Activated T-cell treated with anti-CD3 and anti-CD28 coated beads, Interleukin-2, amount 50 U/mL, for 48 hours (primary cell): ENCODE results near the gene AFTPH.
A peak's percentile ranks its signal among the peaks of the same experiment; 100 is the strongest.

ENCODE experiments used
- DNase-seq, 2 experiments: peaks; one replicate each; pipeline ENCODE4 v3.0.0-alpha.2; 2020

AFTPH gene

GRCh38 chr2:64593035-64593655 lies 69.0 kb downstream of the AFTPH start:
- DNase-seq: no peak

- DNase-seq: no peak
These were observed 70.3 kb downstream of the AFTPH start for GRCh38 chr2:64594226-64594989.

- no peak for DNase-seq
These were observed 71.5 kb downstream of the AFTPH start for GRCh38 chr2:64595397-64596176.

- DNase-seq: no peak
These were observed 74.1 kb downstream of the AFTPH start for GRCh38 chr2:64598226-64598625.

- DNase-seq: no peak
These were observed 75.3 kb downstream of the AFTPH start for GRCh38 chr2:64599469-64599868.

GRCh38 chr2:64601034-64601754 lies 77.1 kb downstream of the AFTPH start:
- DNase-seq: no peak

- no peak for DNase-seq
These were observed 77.8 kb downstream of the AFTPH start for GRCh38 chr2:64601785-64602391.

- no peak for DNase-seq
These were observed 78.3 kb downstream of the AFTPH start for GRCh38 chr2:64602436-64602835.

GRCh38 chr2:64604155-64604554 lies 80.0 kb downstream of the AFTPH start:
- no peak for DNase-seq

GRCh38 chr2:64605026-64605471 lies 80.9 kb downstream of the AFTPH start:
- DNase-seq: no peak

- no peak for DNase-seq
These were observed 81.9 kb downstream of the AFTPH start for GRCh38 chr2:64605991-64606478.

- peak; percentile 90 for DNase-seq
These were observed 82.6 kb downstream of the AFTPH start for GRCh38 chr2:64606479-64607363.

GRCh38 chr2:64607381-64608304 lies 83.5 kb downstream of the AFTPH start:
- DNase-seq: no peak

- DNase-seq: no peak
These were observed 84.7 kb downstream of the AFTPH start for GRCh38 chr2:64608867-64609226.

GRCh38 chr2:64609227-64609941 lies 85.3 kb downstream of the AFTPH start:
- peak; percentile 75 to 84 for DNase-seq

- no peak for DNase-seq
These were observed 85.8 kb downstream of the AFTPH start for GRCh38 chr2:64609942-64610281.

- no peak for DNase-seq
These were observed 86.3 kb downstream of the AFTPH start for GRCh38 chr2:64610316-64610855.

GRCh38 chr2:64612575-64613195 lies 88.6 kb downstream of the AFTPH start:
- DNase-seq: no peak

GRCh38 chr2:64613276-64613675 lies 89.1 kb downstream of the AFTPH start:
- no peak for DNase-seq
